ENCODE data around the gene AGBL5.

AGBL5 gene

DNA sequence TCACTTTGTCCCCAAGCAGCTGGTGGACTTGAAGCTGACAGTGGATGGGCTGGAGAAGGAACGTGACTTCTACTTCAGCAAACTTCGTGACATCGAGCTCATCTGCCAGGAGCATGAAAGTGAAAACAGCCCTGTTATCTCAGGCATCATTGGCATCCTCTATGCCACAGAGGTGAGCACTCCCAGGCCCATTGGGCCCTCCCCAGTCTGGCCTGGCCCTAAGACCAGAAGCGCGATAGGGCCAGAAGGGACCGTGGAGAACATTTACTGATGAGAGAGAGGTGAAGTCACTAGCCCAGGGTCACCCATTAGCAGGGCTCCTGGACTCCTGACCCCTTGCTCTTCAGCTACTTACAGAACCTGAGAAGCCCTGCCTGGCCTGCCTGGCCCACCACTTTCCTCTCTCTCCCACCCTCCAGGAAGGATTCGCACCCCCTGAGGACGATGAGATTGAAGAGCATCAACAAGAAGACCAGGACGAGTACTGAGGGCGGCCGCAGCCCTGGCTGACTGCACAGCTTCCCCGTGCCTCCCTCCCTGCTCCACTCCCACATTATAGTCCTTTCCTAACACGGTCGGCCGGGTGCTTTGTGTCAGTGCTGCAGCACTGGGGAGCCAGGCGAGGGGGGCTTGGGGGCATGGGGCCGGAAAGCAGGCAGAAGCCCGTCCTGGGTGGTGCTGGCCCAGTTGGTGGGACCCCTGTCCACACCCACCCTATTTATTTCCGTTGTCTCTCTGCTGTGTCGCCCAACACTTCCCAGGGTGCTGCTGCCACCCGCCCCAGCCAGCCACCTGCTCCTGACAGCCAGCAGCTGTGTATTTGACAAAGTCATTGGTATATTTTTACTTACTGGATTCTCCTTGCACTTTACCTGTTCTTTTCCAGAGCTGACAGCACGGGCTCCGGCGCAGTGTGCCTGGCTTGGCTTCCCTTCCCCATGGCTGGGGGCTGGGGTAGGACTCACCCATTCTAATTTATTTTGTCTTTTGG, 25.3 kb upstream of the AGBL5 start:
- Histone ChIP-seq H3K27ac (ENCODE audit: low read length) (no peak overlapping the region), H3K9ac (ENCODE audit: low read length) (no peak overlapping the region), H3K36me3 (ENCODE audit: control insufficient read depth, low read depth, low read length) (no peaks in the 10 kb centered on the region)

DNA sequence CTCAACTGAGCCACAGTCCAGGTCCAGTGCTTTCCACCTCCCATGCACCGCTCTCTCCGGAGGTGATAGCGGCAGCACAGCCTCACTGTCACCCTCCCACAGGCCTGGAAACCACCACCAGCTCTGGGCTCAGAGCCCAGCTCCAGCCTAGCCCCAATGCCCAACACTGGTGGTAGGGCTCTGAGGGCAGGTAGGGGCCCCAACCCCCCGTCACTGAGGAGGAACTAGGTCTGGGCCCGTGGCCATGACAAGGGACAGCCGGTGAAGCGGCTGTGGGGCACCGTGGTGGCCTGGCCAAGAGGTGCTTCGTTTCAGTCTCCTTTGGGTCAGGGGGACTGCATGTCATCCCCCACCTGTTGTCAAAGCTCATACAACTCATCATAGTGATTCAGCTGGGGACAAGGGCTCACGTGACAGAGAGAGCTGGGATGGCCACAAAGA, 24.2 kb upstream of the AGBL5 start:
- no peak overlapping the region for H3K27ac ChIP-seq (ENCODE audit: low read length)
- H3K27me3 ChIP-seq (ENCODE audit: control insufficient read depth, insufficient read depth, low read length) = no peaks in the 10 kb centered on the region
- no peaks in the 10 kb centered on the region for H3K36me3 ChIP-seq (ENCODE audit: control insufficient read depth, low read depth, low read length)
- no peak overlapping the region for H3K9ac ChIP-seq (ENCODE audit: low read length)
- peaks cover 3% of the 10 kb centered on the region for H3K4me1 ChIP-seq (ENCODE audit: control insufficient read depth, low read depth, low read length)
- no peaks in the 10 kb centered on the region for H3K9me3 ChIP-seq (ENCODE audit: control insufficient read depth, low read depth, low read length)
- no peak overlapping the region for H3K4me3 ChIP-seq (ENCODE audit: low read length)

More for the DNA sequence above, 25.3 kb upstream of the AGBL5 start:
- H3K4me1 ChIP-seq (ENCODE audit: control insufficient read depth, low read depth, low read length) = peaks cover 3% of the 10 kb centered on the region
- H3K27me3 ChIP-seq (ENCODE audit: control insufficient read depth, insufficient read depth, low read length) = no peaks in the 10 kb centered on the region
- H3K9me3 ChIP-seq (ENCODE audit: control insufficient read depth, low read depth, low read length) = no peaks in the 10 kb centered on the region
- no peak overlapping the region for H3K4me3 ChIP-seq (ENCODE audit: low read length)

- Histone ChIP-seq H3K27ac (ENCODE audit: low read length) (no peak overlapping the region), H3K9ac (ENCODE audit: low read length) (no peak overlapping the region), H3K4me3 (ENCODE audit: low read length) (no peak overlapping the region), H3K27me3 (ENCODE audit: control insufficient read depth, insufficient read depth, low read length) (no peaks in the 10 kb centered on the region), H3K36me3 (ENCODE audit: control insufficient read depth, low read depth, low read length) (no peaks in the 10 kb centered on the region), H3K9me3 (ENCODE audit: control insufficient read depth, low read depth, low read length) (no peaks in the 10 kb centered on the region), H3K4me1 (ENCODE audit: control insufficient read depth, low read depth, low read length) (peaks cover 4% of the 10 kb centered on the region)
These were observed 22.4 kb upstream of the AGBL5 start for GRCh38 chr2:27029051-27029450.

DNA sequence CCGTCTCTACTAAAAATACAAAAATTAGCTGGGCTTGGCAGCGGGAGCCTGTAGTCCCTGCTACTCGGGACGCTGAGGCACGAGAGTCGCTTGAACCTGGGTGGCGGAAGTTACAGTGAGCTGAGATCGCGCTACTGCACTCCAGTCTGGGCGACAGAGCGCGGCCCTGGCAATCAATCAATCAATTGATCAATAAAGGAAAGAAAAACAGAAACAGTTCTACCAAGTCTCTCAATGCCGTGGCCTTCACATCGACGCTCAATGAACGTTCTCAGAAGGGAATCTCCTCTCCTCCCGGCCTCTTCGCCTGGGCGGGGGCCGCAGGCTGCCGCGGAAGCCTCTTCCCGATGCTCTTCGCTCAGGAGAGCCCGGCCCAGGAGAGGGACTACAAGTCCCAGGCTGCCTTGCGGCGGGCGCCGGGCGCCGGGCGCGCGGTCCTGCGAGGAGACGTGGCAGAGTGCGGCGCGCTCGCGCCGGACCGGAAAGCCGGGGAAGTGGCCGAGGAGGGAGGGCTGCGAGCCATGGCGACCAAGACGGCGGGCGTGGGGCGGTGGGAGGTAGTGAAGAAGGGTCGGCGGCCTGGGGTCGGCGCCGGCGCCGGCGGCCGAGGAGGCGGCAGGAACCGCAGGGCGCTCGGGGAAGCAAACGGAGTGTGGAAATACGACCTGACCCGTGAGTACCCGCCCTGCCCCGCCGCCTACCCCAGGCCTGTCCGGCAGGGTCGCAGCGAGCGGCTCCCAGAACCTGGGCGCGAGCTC, 18.8 kb upstream of the AGBL5 start, which contains the start of gene TMEM214:
Gene TMEM214 (plus strand): TSS at position 471 of the 758 bp plus-strand sequence. CDS start 51 bp downstream, at position 522.
- Histone ChIP-seq H3K27me3 (ENCODE audit: control insufficient read depth, insufficient read depth, low read length) (no peaks in the 10 kb centered on the region), H3K36me3 (ENCODE audit: control insufficient read depth, low read depth, low read length) (peaks cover 23% of the 10 kb centered on the region), H3K27ac (ENCODE audit: low read length) (no peak within 1 kb of the TSS), H3K9me3 (ENCODE audit: control insufficient read depth, low read depth, low read length) (no peaks in the 10 kb centered on the region), H3K4me1 (ENCODE audit: control insufficient read depth, low read depth, low read length) (peaks cover 4% of the 10 kb centered on the region), H3K4me3 (ENCODE audit: low read length) (peak within 1 kb of the TSS; percentile 94), H3K9ac (ENCODE audit: low read length) (peak within 1 kb of the TSS; percentile 63)

GRCh38 chr2:27033253-27033852, 18.1 kb upstream of the AGBL5 start:
- Histone ChIP-seq H3K27ac (ENCODE audit: low read length) (no peak overlapping the region), H3K4me3 (ENCODE audit: low read length) (peak overlapping the region; percentile 94), H3K9me3 (ENCODE audit: control insufficient read depth, low read depth, low read length) (no peaks in the 10 kb centered on the region), H3K4me1 (ENCODE audit: control insufficient read depth, low read depth, low read length) (peaks cover 4% of the 10 kb centered on the region), H3K36me3 (ENCODE audit: control insufficient read depth, low read depth, low read length) (peaks cover 29% of the 10 kb centered on the region), H3K27me3 (ENCODE audit: control insufficient read depth, insufficient read depth, low read length) (no peaks in the 10 kb centered on the region), H3K9ac (ENCODE audit: low read length) (peak overlapping the region; percentile 63)

- Histone ChIP-seq H3K4me3 (ENCODE audit: low read length) (no peak overlapping the region), H3K27me3 (ENCODE audit: control insufficient read depth, insufficient read depth, low read length) (no peaks in the 10 kb centered on the region), H3K9me3 (ENCODE audit: control insufficient read depth, low read depth, low read length) (no peaks in the 10 kb centered on the region), H3K27ac (ENCODE audit: low read length) (no peak overlapping the region), H3K36me3 (ENCODE audit: control insufficient read depth, low read depth, low read length) (peaks cover 72% of the 10 kb centered on the region), H3K4me1 (ENCODE audit: control insufficient read depth, low read depth, low read length) (peaks cover 4% of the 10 kb centered on the region), H3K9ac (ENCODE audit: low read length) (no peak overlapping the region)
These were observed 13.5 kb upstream of the AGBL5 start for GRCh38 chr2:27038012-27038411.

GRCh38 chr2:27038631-27039339, 12.7 kb upstream of the AGBL5 start:
- Histone ChIP-seq H3K9ac (ENCODE audit: low read length) (no peak overlapping the region), H3K4me3 (ENCODE audit: low read length) (no peak overlapping the region), H3K9me3 (ENCODE audit: control insufficient read depth, low read depth, low read length) (no peaks in the 10 kb centered on the region), H3K4me1 (ENCODE audit: control insufficient read depth, low read depth, low read length) (no peaks in the 10 kb centered on the region), H3K36me3 (ENCODE audit: control insufficient read depth, low read depth, low read length) (peaks cover 75% of the 10 kb centered on the region), H3K27me3 (ENCODE audit: control insufficient read depth, insufficient read depth, low read length) (no peaks in the 10 kb centered on the region), H3K27ac (ENCODE audit: low read length) (no peak overlapping the region)

- Histone ChIP-seq H3K4me3 (ENCODE audit: low read length) (no peak overlapping the region), H3K27ac (ENCODE audit: low read length) (no peak overlapping the region)
These were observed 12.0 kb upstream of the AGBL5 start for GRCh38 chr2:27039426-27039825.

GRCh38 chr2:27039871-27040270, 11.6 kb upstream of the AGBL5 start:
- Histone ChIP-seq H3K9ac (ENCODE audit: low read length) (no peak overlapping the region), H3K9me3 (ENCODE audit: control insufficient read depth, low read depth, low read length) (no peaks in the 10 kb centered on the region), H3K4me3 (ENCODE audit: low read length) (no peak overlapping the region), H3K27ac (ENCODE audit: low read length) (no peak overlapping the region), H3K27me3 (ENCODE audit: control insufficient read depth, insufficient read depth, low read length) (no peaks in the 10 kb centered on the region), H3K4me1 (ENCODE audit: control insufficient read depth, low read depth, low read length) (no peaks in the 10 kb centered on the region), H3K36me3 (ENCODE audit: control insufficient read depth, low read depth, low read length) (peaks cover 75% of the 10 kb centered on the region)

More at GRCh38 chr2:27039426-27039825, 12.0 kb upstream of the AGBL5 start:
- no peaks in the 10 kb centered on the region for H3K4me1 ChIP-seq (ENCODE audit: control insufficient read depth, low read depth, low read length)
- no peaks in the 10 kb centered on the region for H3K27me3 ChIP-seq (ENCODE audit: control insufficient read depth, insufficient read depth, low read length)
- H3K36me3 ChIP-seq (ENCODE audit: control insufficient read depth, low read depth, low read length) = peaks cover 75% of the 10 kb centered on the region
- no peaks in the 10 kb centered on the region for H3K9me3 ChIP-seq (ENCODE audit: control insufficient read depth, low read depth, low read length)
- H3K9ac ChIP-seq (ENCODE audit: low read length) = no peak overlapping the region

- Histone ChIP-seq H3K36me3 (ENCODE audit: control insufficient read depth, low read depth, low read length) (peaks cover 73% of the 10 kb centered on the region), H3K4me3 (ENCODE audit: low read length) (no peak overlapping the region), H3K27ac (ENCODE audit: low read length) (no peak overlapping the region), H3K9ac (ENCODE audit: low read length) (no peak overlapping the region), H3K9me3 (ENCODE audit: control insufficient read depth, low read depth, low read length) (no peaks in the 10 kb centered on the region), H3K4me1 (ENCODE audit: control insufficient read depth, low read depth, low read length) (no peaks in the 10 kb centered on the region), H3K27me3 (ENCODE audit: control insufficient read depth, insufficient read depth, low read length) (no peaks in the 10 kb centered on the region)
These were observed 11.2 kb upstream of the AGBL5 start for GRCh38 chr2:27040282-27040681.

DNA sequence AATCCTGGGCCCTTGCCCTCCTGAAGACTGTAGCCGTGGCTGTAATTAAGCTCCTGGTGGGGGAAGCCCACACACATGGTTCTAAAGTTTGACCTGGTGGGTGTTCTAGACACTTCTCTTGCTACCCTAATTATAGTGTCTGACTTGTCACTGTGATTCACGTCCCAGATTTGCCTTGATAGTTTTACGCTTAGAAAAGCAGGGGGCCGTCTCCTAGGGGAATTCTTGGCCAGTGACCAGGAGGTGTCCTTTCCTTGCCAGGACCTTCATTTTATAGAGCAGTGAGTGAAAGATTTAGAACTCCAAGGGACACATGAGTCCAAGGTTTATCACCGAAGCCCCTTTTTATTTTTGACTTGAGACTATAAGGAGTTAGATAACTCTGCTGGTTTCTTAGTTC, 9.7 kb upstream of the AGBL5 start:
- Histone ChIP-seq H3K4me1 (ENCODE audit: control insufficient read depth, low read depth, low read length) (no peaks in the 10 kb centered on the region), H3K27me3 (ENCODE audit: control insufficient read depth, insufficient read depth, low read length) (no peaks in the 10 kb centered on the region), H3K9me3 (ENCODE audit: control insufficient read depth, low read depth, low read length) (no peaks in the 10 kb centered on the region), H3K9ac (ENCODE audit: low read length) (no peak overlapping the region), H3K36me3 (ENCODE audit: control insufficient read depth, low read depth, low read length) (peaks cover 60% of the 10 kb centered on the region), H3K4me3 (ENCODE audit: low read length) (no peak overlapping the region), H3K27ac (ENCODE audit: low read length) (no peak overlapping the region)

All from iPS-18a (cell line).